ENCODE measurements around the gene IRF7.
A peak's percentile ranks its signal among the peaks of the same experiment; 100 is the strongest.
"Not testable (repeated sequence)": the region's sequence is repeated elsewhere in the genome, so short reads cannot be mapped to it uniquely, and the experiment has no call there.

IRF7 gene

GRCh38 chr11:615504-616319, at the start of gene IRF7:
IRF7 (minus strand) TSS chr11:615950; CDS start chr11:615364, 586 bp downstream.
- peak; percentile 81 for DNase-seq

GRCh38 chr11:665062-665703, 49.4 kb upstream of the IRF7 start:
- no peak for DNase-seq

GRCh38 chr11:662689-663274, 47.0 kb upstream of the IRF7 start:
- no peak for DNase-seq

GRCh38 chr11:660681-661444, 45.1 kb upstream of the IRF7 start:
- no peak for DNase-seq

GRCh38 chr11:660281-660680, 44.5 kb upstream of the IRF7 start:
- no peak for DNase-seq

- DNase-seq = no peak
Measured at GRCh38 chr11:659532-660085, 43.9 kb upstream of the IRF7 start.

GRCh38 chr11:657691-658126, 42.0 kb upstream of the IRF7 start:
- DNase-seq = no peak

- no peak for DNase-seq
Measured at GRCh38 chr11:656866-657265, 41.1 kb upstream of the IRF7 start.

GRCh38 chr11:656426-656825, 40.7 kb upstream of the IRF7 start:
- DNase-seq = no peak

- DNase-seq = no peak
Measured at GRCh38 chr11:655036-655726, 39.4 kb upstream of the IRF7 start.

- not testable (repeated sequence) for DNase-seq
Measured at GRCh38 chr11:654444-654843, 38.7 kb upstream of the IRF7 start.

GRCh38 chr11:653837-654236, 38.1 kb upstream of the IRF7 start:
- no peak for DNase-seq

- not testable (repeated sequence) for DNase-seq
Measured at GRCh38 chr11:653136-653535, 37.4 kb upstream of the IRF7 start.

GRCh38 chr11:650482-650881, 34.7 kb upstream of the IRF7 start:
- DNase-seq = no peak

- not testable (repeated sequence) for DNase-seq
Measured at GRCh38 chr11:647672-648158, 32.0 kb upstream of the IRF7 start.

- DNase-seq = no peak
Measured at GRCh38 chr11:646214-646613, 30.5 kb upstream of the IRF7 start.

GRCh38 chr11:645536-645935, 29.8 kb upstream of the IRF7 start:
- no peak for DNase-seq

- no peak for DNase-seq
Measured at GRCh38 chr11:643849-644738, 28.3 kb upstream of the IRF7 start.

GRCh38 chr11:643366-643765, 27.6 kb upstream of the IRF7 start:
- DNase-seq = no peak

- no peak for DNase-seq
Measured at GRCh38 chr11:641806-642370, 26.1 kb upstream of the IRF7 start.
